Right lobe of liver (tissue), 6 donors: Measurements from ENCODE around the gene ADGRD1. TPM values are rescaled to one million over a fixed set of nuclear protein-coding genes. Genes with fewer than 3 reads are reported as not detected.
A peak's percentile ranks its signal among the peaks of the same experiment; 100 is the strongest.

Experiments
- ATAC-seq, 4 donors: fragments of 200-7000 bp; cut with Tn5 transposase; one replicate each; pipeline ENCODE4 v1.9.1; 2020; ENCODE audit warnings: mild to moderate bottlenecking in 4 of 4, moderate library complexity in 4 of 4
- DNase-seq, 3 donors: peaks; one replicate each; pipeline ENCODE4 v3.0.0-alpha.2; 2020
- H3K27ac ChIP-seq, 3 donors: fragments of 200-600 bp; one replicate each; pipeline ENCODE4 v1.8.0; 2022
- H3K27me3 ChIP-seq, 2 donors: fragments of 200-600 bp; one replicate each; pipeline ENCODE4 v1.8.0; 2022
- H3K36me3 ChIP-seq, 4 donors: fragments of 200-600 bp; sonication (generic) in 1 of 4; one replicate each; pipeline versions ENCODE4 v1.5.1 to v1.8.0; 2017 to 2022; ENCODE audit warnings: control low read depth in 1 of 4
- H3K4me1 ChIP-seq, 4 donors: fragments of 200-600 bp; sonication (generic) in 1 of 4; one replicate each; pipeline versions ENCODE4 v1.5.1 to v1.8.0; 2017 to 2022; ENCODE audit warnings: control low read depth in 1 of 4
- H3K4me3 ChIP-seq, 3 donors: fragments of 200-600 bp; one replicate each; pipeline ENCODE4 v1.8.0; 2022
- H3K9me3 ChIP-seq, 4 donors: fragments of 200-600 bp; sonication (generic) in 1 of 4; one replicate each; pipeline versions ENCODE4 v1.5.1 to v1.8.0; 2017 to 2022; ENCODE audit warnings: control low read depth in 1 of 4
- CTCF ChIP-seq, 4 donors: fragments of 200-600 bp in 3 of 4; fragments of 450-650 bp in 1 of 4; IDR thresholded peaks; one replicate each; pipeline versions ENCODE4 v1.5.1 to v1.8.0; 2016 to 2022; ENCODE audit warnings: antibody characterized with exemption in 4 of 4, mild to moderate bottlenecking in 2 of 4
- POLR2A ChIP-seq: fragments of 450-650 bp; IDR thresholded peaks from one replicate; pipeline ENCODE4 v1.6.1; 2017; ENCODE audit warnings: antibody characterized with exemption, mild to moderate bottlenecking
- WGBS: methylation state at CpG from one replicate; pipeline ENCODE4 v1.1.6; 2018; ENCODE audit warnings: low coverage, low lambda C conversion rate; ENCODE audit not compliant: insufficient coverage; ENCODE audit errors: missing lambda C conversion rate; 5-methylcytosine and 5-hydroxymethylcytosine counted together
- intact Hi-C, 2 donors: fragments of 100-400 bp; cut with DNase I; formaldehyde crosslinking; loops; one replicate each; pipeline versions ENCODE4 v1.11.2 to v1.14.1; 2022
- total RNA-seq, 6 experiments: library from RNA; depleted of rRNA in 2 of 6; stranded (reverse); fragments of >200 nt in 2 of 6; fragmentation: NEBNext Ultra II Directional in 3 of 6; extraction: Animal tissue kit (Norgen Biotek cat#: 25700) in 3 of 6; gene quantifications; one replicate each; pipeline versions ENCODE4 v1.1.0 to v1.2.4, GENCODE V29; 2016 to 2023
- donor health status: DM: no; HTN: yes; CAD: no.
- donor health status: DM: no; HTN: no; CAD: no.
- donor health status: DM: no; HTN: no; CAD: no.
- donor health status: DM: no; HTN: yes; CAD: no.
- donor health status: DM: no; HTN: yes; CAD: no.

Gene ADGRD1
- total RNA-seq, 6 experiments from 2014 or later: 4.7 to 17.0 (median 10.9) TPM

- Histone ChIP-seq H3K4me1 (no peaks in the 10 kb centered on the region), H3K9me3 (no peaks in the 10 kb centered on the region), H3K27ac (no peak overlapping the region), H3K36me3 (no peaks in the 10 kb centered on the region), H3K4me3 (no peak overlapping the region), H3K27me3 (no peaks in the 10 kb centered on the region)
- ATAC-seq: no peak
- DNase-seq: no peak
- TF ChIP-seq POLR2A: no peak
- TF ChIP-seq CTCF (IDR thresholded peaks at IDR 0.05): no peak
- intact Hi-C loops: no loop called here
- 75% methylated on average over 7 of the region's 7 CpGs for WGBS
Observed at GRCh38 chr12:130925666-130926015, 28.1 kb upstream of the ADGRD1 start.

- ATAC-seq (no peak), DNase-seq (no peak)
- Histone ChIP-seq H3K4me1 (no peaks in the 10 kb centered on the region), H3K27ac (no peak overlapping the region), H3K27me3 (no peaks in the 10 kb centered on the region), H3K9me3 (no peaks in the 10 kb centered on the region), H3K36me3 (no peaks in the 10 kb centered on the region), H3K4me3 (no peak overlapping the region)
- no peak for TF ChIP-seq POLR2A
- TF ChIP-seq CTCF (IDR thresholded peaks at IDR 0.05): no peak
- 53% methylated on average over 8 of the region's 8 CpGs for WGBS
- intact Hi-C loops: no loop called here
Observed at GRCh38 chr12:130929363-130929762, 24.3 kb upstream of the ADGRD1 start.

- WGBS: 58% methylated on average over 8 of the region's 10 CpGs
- TF ChIP-seq POLR2A: no peak
- TF ChIP-seq CTCF (IDR thresholded peaks at IDR 0.05): no peak
- Histone ChIP-seq H3K36me3 (no peaks in the 10 kb centered on the region), H3K27ac (no peak overlapping the region), H3K4me3 (no peak overlapping the region), H3K9me3 (no peaks in the 10 kb centered on the region), H3K27me3 (no peaks in the 10 kb centered on the region), H3K4me1 (no peaks in the 10 kb centered on the region)
- intact Hi-C loops: no loop called here
- ATAC-seq (no peak), DNase-seq (no peak)
Observed at GRCh38 chr12:130932061-130932930, 21.4 kb upstream of the ADGRD1 start.

- intact Hi-C loops: no loop called here
- H3K9me3 ChIP-seq: no peaks in the 10 kb centered on the region
Observed at GRCh38 chr12:130933269-130933995, 20.3 kb upstream of the ADGRD1 start.

More at GRCh38 chr12:130933269-130933995, 20.3 kb upstream of the ADGRD1 start:
- no peak for TF ChIP-seq POLR2A
- TF ChIP-seq CTCF (IDR thresholded peaks at IDR 0.05): no peak
- H3K27me3 ChIP-seq: no peaks in the 10 kb centered on the region
- H3K4me1 ChIP-seq: no peaks in the 10 kb centered on the region
- ATAC-seq: peak in 1 of 4 donors; percentile 51
- no peak for DNase-seq
- no peak overlapping the region for H3K27ac ChIP-seq
- no peaks in the 10 kb centered on the region for H3K36me3 ChIP-seq
- 53% methylated on average over 13 of the region's 38 CpGs for WGBS
- H3K4me3 ChIP-seq: no peak overlapping the region
